Chondrocyte (in vitro differentiated cells): ENCODE measurements around the gene PRUNE2. TPM values are rescaled to one million over a fixed set of nuclear protein-coding genes. Genes with fewer than 3 reads are reported as not detected.

Source experiments
- DNase-seq: peaks from one replicate; pipeline ENCODE4 v3.0.0; 2021; ENCODE audit warnings: mixed read lengths, low spot score
- H3K27ac Mint-ChIP-seq: one replicate; pipeline ENCODE4 v1.8.0; 2021; ENCODE audit warnings: mild to moderate bottlenecking, moderate library complexity, mixed read lengths; ENCODE audit not compliant: unreplicated experiment
- H3K27me3 Mint-ChIP-seq: 2 replicates; pipeline ENCODE4 v1.8.0; 2021; ENCODE audit warnings: low read depth, mixed read lengths
- H3K36me3 Mint-ChIP-seq: 2 replicates; pipeline ENCODE4 v1.8.0; 2021; ENCODE audit warnings: low read depth, mixed read lengths
- H3K4me1 Mint-ChIP-seq: 2 replicates; pipeline ENCODE4 v1.8.0; 2021; ENCODE audit warnings: low read depth, mild to moderate bottlenecking, mixed read lengths
- H3K4me3 Mint-ChIP-seq: one replicate; pipeline ENCODE4 v1.8.0; 2021; ENCODE audit warnings: mild to moderate bottlenecking, moderate library complexity, mixed read lengths; ENCODE audit not compliant: unreplicated experiment
- H3K9me3 Mint-ChIP-seq: 2 replicates; pipeline ENCODE4 v1.8.0; 2021; ENCODE audit warnings: low read depth, mixed read lengths
- CTCF ChIP-seq: fragments of 200-600 bp; sonication (generic); IDR thresholded peaks from 2 replicates; pipeline ENCODE4 v1.5.0; 2021; ENCODE audit warnings: antibody characterized with exemption, mild to moderate bottlenecking, moderate library complexity
- total RNA-seq: library from RNA; stranded (reverse); gene quantifications from 3 replicates; pipeline ENCODE4 v1.2.1, GENCODE V29; 2021

The PRUNE2 gene
- total RNA-seq, 1 donor from 2014 or later, result 10.5 TPM

- Mint-ChIP-seq H3K27ac (no peak overlapping the region), H3K9me3 (no peaks in the 10 kb centered on the region)
Measured at GRCh38 chr9:76691517-76692313, 214.2 kb downstream of the PRUNE2 start.

GRCh38 chr9:76690973-76691370, 214.9 kb downstream of the PRUNE2 start:
- no peak overlapping the region for H3K27ac Mint-ChIP-seq
- H3K4me3 Mint-ChIP-seq, result no peak overlapping the region
- no peaks in the 10 kb centered on the region for H3K9me3 Mint-ChIP-seq
- DNase-seq, result no peak
- TF ChIP-seq CTCF, result no peak
- peaks cover 18% of the 10 kb centered on the region for H3K27me3 Mint-ChIP-seq
- peaks cover 6% of the 10 kb centered on the region for H3K4me1 Mint-ChIP-seq
- H3K36me3 Mint-ChIP-seq, result no peaks in the 10 kb centered on the region

More at GRCh38 chr9:76691517-76692313, 214.2 kb downstream of the PRUNE2 start:
- H3K4me1 Mint-ChIP-seq, result peaks cover 6% of the 10 kb centered on the region
- DNase-seq, result no peak
- peaks cover 18% of the 10 kb centered on the region for H3K27me3 Mint-ChIP-seq
- no peaks in the 10 kb centered on the region for H3K36me3 Mint-ChIP-seq
- peak overlapping the region; percentile 40 for H3K4me3 Mint-ChIP-seq
- no peak for TF ChIP-seq CTCF

- H3K4me1 Mint-ChIP-seq, result peaks cover 6% of the 10 kb centered on the region
- no peak overlapping the region for H3K4me3 Mint-ChIP-seq
- no peak overlapping the region for H3K27ac Mint-ChIP-seq
- H3K36me3 Mint-ChIP-seq, result no peaks in the 10 kb centered on the region
- H3K27me3 Mint-ChIP-seq, result peaks cover 18% of the 10 kb centered on the region
- DNase-seq, result no peak
- H3K9me3 Mint-ChIP-seq, result no peaks in the 10 kb centered on the region
- TF ChIP-seq CTCF, result no peak
Measured at GRCh38 chr9:76690246-76690972, 215.5 kb downstream of the PRUNE2 start.

GRCh38 chr9:76688471-76689238, 217.3 kb downstream of the PRUNE2 start:
- H3K36me3 Mint-ChIP-seq, result no peaks in the 10 kb centered on the region

More at GRCh38 chr9:76688471-76689238, 217.3 kb downstream of the PRUNE2 start:
- H3K27me3 Mint-ChIP-seq, result peaks cover 18% of the 10 kb centered on the region
- DNase-seq, result no peak
- H3K4me3 Mint-ChIP-seq, result no peak overlapping the region
- H3K9me3 Mint-ChIP-seq, result no peaks in the 10 kb centered on the region
- TF ChIP-seq CTCF, result no peak
- H3K4me1 Mint-ChIP-seq, result peaks cover 6% of the 10 kb centered on the region
- H3K27ac Mint-ChIP-seq, result no peak overlapping the region
